ENCODE results near the gene TNKS2.

GRCh38 chr10:91775731-91776130 lies 22.5 kb upstream of the TNKS2 start:
- TF ChIP-seq CTCF (IDR thresholded peaks at IDR 0.05) (no peak), RFX5 (IDR thresholded peaks at IDR 0.05; ENCODE audit: low read length) (no peak), CHD2 (IDR thresholded peaks at IDR 0.05; ENCODE audit: low read length, partially characterized antibody) (no peak), ELF1 (IDR thresholded peaks at IDR 0.05) (no peak), FOXM1 (IDR thresholded peaks at IDR 0.05; ENCODE audit: low read depth) (no peak), REST (IDR thresholded peaks at IDR 0.05; ENCODE audit: low read depth, low read length) (no peak), RAD21 (IDR thresholded peaks at IDR 0.05; ENCODE audit: low read length) (no peak)
